Keratinocyte (primary cell): ENCODE data around the gene GLT8D2.

ENCODE experiments used
- CTCF ChIP-seq, 3 experiments: IDR thresholded peaks in 1 of 3; conservative IDR thresholded peaks in 1 of 3; optimal IDR thresholded peaks in 1 of 3; 2 replicates in 2 of 3; 3 replicates in 1 of 3; pipeline versions ENCODE3 to v1.5.1; 2011; ENCODE audit warnings: low read length in 3 of 3, mild to moderate bottlenecking in 3 of 3, moderate library complexity in 2 of 3, control low read depth in 1 of 3, inconsistent platforms in 1 of 3; ENCODE audit not compliant: insufficient read depth in 2 of 3; ENCODE audit errors: extremely low read depth in 1 of 3
- EZH2 ChIP-seq: IDR thresholded peaks from one replicate; pipeline ENCODE4 v1.6.1; 2012; ENCODE audit warnings: inconsistent platforms, mild to moderate bottlenecking, low read length, moderate library complexity

DNA sequence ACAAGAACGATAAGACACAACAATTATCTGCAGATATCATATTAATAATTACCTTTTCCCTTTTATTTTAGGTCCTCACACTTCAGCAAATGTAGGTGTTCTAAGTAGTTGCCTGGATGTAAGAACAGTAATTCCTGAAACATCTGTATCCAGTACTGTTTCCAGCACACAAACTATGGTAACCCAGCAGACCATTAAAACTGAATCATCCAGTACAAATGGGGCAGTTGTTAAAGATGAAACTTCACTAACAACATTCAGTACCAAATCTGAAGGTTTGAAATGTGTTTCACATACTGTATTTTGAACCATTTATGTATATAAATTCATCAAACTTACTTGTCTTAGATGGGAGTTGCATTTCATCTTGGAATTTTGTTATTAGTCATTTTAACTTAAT is 45.3 kb upstream of the GLT8D2 start:
- TF ChIP-seq CTCF (optimal IDR thresholded peaks at IDR 0.05 in 1 of 3, IDR thresholded peaks at IDR 0.05 in 1 of 3, conservative IDR thresholded peaks at IDR 0.05 in 1 of 3; ENCODE audit: extremely low read depth in 1 of 3, insufficient read depth in 2 of 3, low read length in 3 of 3) = no peak
- no peak for TF ChIP-seq EZH2
